MCF 10A (cell line): ENCODE data around the gene PDILT. TPM values are rescaled to one million over a fixed set of nuclear protein-coding genes. Genes with fewer than 3 reads are reported as not detected.

Experiments used
- BruUV-seq: library from RNA; stranded (reverse); fragments of 400-500 nt; replicated peaks from 2 replicates; lab custom pipeline; 2021; lab: Mats Ljungman, UMichigan
- CTCF ChIA-PET: fragments of 300-600 bp; sonication (Branson Sonifier 250); formaldehyde crosslinking; extraction: SDS; loops from one replicate; lab custom pipeline; 2021; ENCODE audit warnings: antibody characterized with exemption, inconsistent platforms; lab: Yijun Ruan, JAX
- POLR2A ChIA-PET: fragments of 300-600, 350-650 bp; sonication (Branson Sonifier 250); formaldehyde crosslinking; extraction: SDS; loops from one replicate; lab custom pipeline; 2020; ENCODE audit warnings: antibody characterized with exemption, inconsistent platforms; lab: Yijun Ruan, JAX
- DNase-seq: peaks from one replicate; pipeline ENCODE4 v3.0.0-alpha.2; 2018; ENCODE audit not compliant: unreplicated experiment
- H3K27ac Mint-ChIP-seq: one replicate; pipeline ENCODE4 v1.8.0; 2022; ENCODE audit warnings: mild to moderate bottlenecking, low read depth, mixed read lengths; ENCODE audit not compliant: unreplicated experiment
- H3K27me3 Mint-ChIP-seq: one replicate; pipeline ENCODE4 v1.8.0; 2022; ENCODE audit warnings: mixed read lengths; ENCODE audit not compliant: insufficient read depth, unreplicated experiment
- H3K36me3 Mint-ChIP-seq: one replicate; pipeline ENCODE4 v1.8.0; 2022; ENCODE audit warnings: mild to moderate bottlenecking, moderate library complexity, mixed read lengths; ENCODE audit not compliant: insufficient read depth, unreplicated experiment
- H3K4me1 Mint-ChIP-seq: one replicate; pipeline ENCODE4 v1.8.0; 2022; ENCODE audit warnings: mixed read lengths; ENCODE audit not compliant: insufficient read depth, unreplicated experiment
- H3K4me3 Mint-ChIP-seq: one replicate; pipeline ENCODE4 v1.8.0; 2022; ENCODE audit warnings: mild to moderate bottlenecking, moderate library complexity, mixed read lengths; ENCODE audit not compliant: unreplicated experiment
- H3K9me3 Mint-ChIP-seq: one replicate; pipeline ENCODE4 v1.8.0; 2022; ENCODE audit warnings: mixed read lengths; ENCODE audit not compliant: unreplicated experiment
- intact Hi-C: fragments of 100-400 bp; cut with micrococcal nuclease; formaldehyde crosslinking; loops from 2 replicates; pipeline ENCODE4 v1.14.1; 2022
- total RNA-seq: library from RNA; stranded (reverse); gene quantifications from 2 replicates; pipeline ENCODE4 v1.2.3, GENCODE V29; 2022
- TF ChIP-seq, protein P1 (sequence below): fragments of 200-600 bp; IDR thresholded peaks from one replicate; pipeline ENCODE4 v1.8.0; 2022; ENCODE audit warnings: antibody characterized with exemption, mild to moderate bottlenecking; ENCODE audit not compliant: unreplicated experiment

PDILT gene
- total RNA-seq, 1 experiment from 2014 or later = not detected

DNA sequence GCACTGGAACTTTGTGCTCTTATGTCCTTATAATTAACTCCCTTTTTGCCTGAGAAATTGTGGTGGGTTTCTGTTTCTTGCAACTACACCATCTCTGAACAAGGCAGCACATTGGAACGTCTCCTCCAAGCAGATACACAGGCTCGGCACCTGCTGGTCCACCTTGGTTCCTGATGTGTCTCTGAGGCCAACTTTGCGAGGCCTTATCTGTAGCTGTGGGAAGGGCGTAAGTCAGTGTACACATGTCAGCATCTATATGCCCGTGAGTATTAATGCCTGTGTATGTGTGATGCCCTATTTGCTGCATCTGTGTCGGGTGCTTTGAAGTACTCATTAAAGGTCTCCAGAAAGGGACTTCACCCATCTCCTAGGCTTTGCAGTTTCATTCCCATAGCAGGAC is 94.8 kb downstream of the PDILT start:
- H3K9me3 Mint-ChIP-seq = peaks cover 7% of the 10 kb centered on the region
- H3K4me1 Mint-ChIP-seq = no peaks in the 10 kb centered on the region
- DNase-seq = no peak
- no peaks in the 10 kb centered on the region for H3K36me3 Mint-ChIP-seq
- no TSS peak for BruUV-seq
- H3K27ac Mint-ChIP-seq = no peak overlapping the region
- no peak overlapping the region for H3K4me3 Mint-ChIP-seq
- TF ChIP-seq, protein P1, sequence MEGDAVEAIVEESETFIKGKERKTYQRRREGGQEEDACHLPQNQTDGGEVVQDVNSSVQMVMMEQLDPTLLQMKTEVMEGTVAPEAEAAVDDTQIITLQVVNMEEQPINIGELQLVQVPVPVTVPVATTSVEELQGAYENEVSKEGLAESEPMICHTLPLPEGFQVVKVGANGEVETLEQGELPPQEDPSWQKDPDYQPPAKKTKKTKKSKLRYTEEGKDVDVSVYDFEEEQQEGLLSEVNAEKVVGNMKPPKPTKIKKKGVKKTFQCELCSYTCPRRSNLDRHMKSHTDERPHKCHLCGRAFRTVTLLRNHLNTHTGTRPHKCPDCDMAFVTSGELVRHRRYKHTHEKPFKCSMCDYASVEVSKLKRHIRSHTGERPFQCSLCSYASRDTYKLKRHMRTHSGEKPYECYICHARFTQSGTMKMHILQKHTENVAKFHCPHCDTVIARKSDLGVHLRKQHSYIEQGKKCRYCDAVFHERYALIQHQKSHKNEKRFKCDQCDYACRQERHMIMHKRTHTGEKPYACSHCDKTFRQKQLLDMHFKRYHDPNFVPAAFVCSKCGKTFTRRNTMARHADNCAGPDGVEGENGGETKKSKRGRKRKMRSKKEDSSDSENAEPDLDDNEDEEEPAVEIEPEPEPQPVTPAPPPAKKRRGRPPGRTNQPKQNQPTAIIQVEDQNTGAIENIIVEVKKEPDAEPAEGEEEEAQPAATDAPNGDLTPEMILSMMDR = no peak
- intact Hi-C loops = no loop called here
- POLR2A ChIA-PET = no interaction called here
- H3K27me3 Mint-ChIP-seq = peaks cover 6% of the 10 kb centered on the region
- CTCF ChIA-PET = interaction anchor here (0.6 to 3.6 kb wide), 3 partner anchors 9 to 708 kb away, joined by 3 to 21 read pairs (median 18); no protein-coding TSS in a partner anchor

Other genes with a start within 250 kb of the PDILT start
- gene GP2, start 77.2 kb downstream of the PDILT start, total RNA-seq = not detected in 2 replicates
- gene UMOD, start 52.0 kb downstream of the PDILT start, total RNA-seq = not detected in 2 replicates
- gene ACSM5, start 4.8 kb upstream of the PDILT start, total RNA-seq = 0.22 and 0.54 TPM in 2 replicates
- not detected in 2 replicates for gene ACSM2A, start 46.8 kb upstream of the PDILT start, total RNA-seq
- not detected in 2 replicates for gene ACSM2B, start 171.6 kb upstream of the PDILT start, total RNA-seq